Esophagus squamous epithelium (tissue), 5 donors: ENCODE data around the gene LRRC36. TPM values are rescaled to one million over a fixed set of nuclear protein-coding genes. Genes with fewer than 3 reads are reported as not detected.

Experiments
- DNase-seq: peaks from one replicate; lab custom pipeline; 2025; lab: John Stamatoyannopoulos, UW
- H3K27ac ChIP-seq, 4 donors: fragments of 200-600 bp; sonication (generic); one replicate each; pipeline ENCODE4 v1.5.1; 2016 to 2019; ENCODE audit warnings: mild to moderate bottlenecking in 1 of 4
- H3K27me3 ChIP-seq, 4 donors: fragments of 200-600 bp; sonication (generic); 1 replicate in 3 of 4; 2 replicates in 1 of 4; pipeline versions ENCODE4 v1.5.1 to v1.6.0; 2017 to 2021; ENCODE audit warnings: antibody characterized with exemption in 1 of 4
- H3K36me3 ChIP-seq, 3 donors: fragments of 200-600 bp; sonication (generic); one replicate each; pipeline ENCODE4 v1.5.1; 2016 to 2019
- H3K4me1 ChIP-seq, 3 donors: fragments of 200-600 bp; sonication (generic); one replicate each; pipeline ENCODE4 v1.5.1; 2017 to 2019
- H3K4me3 ChIP-seq, 4 donors: fragments of 200-600 bp; sonication (generic); 1 replicate in 3 of 4; 2 replicates in 1 of 4; pipeline ENCODE4 v1.5.1; 2016 to 2019; ENCODE audit warnings: mild to moderate bottlenecking in 2 of 4, moderate library complexity in 1 of 4
- H3K9me3 ChIP-seq, 3 donors: fragments of 200-600 bp; sonication (generic); one replicate each; pipeline ENCODE4 v1.5.1; 2016 to 2019
- POLR2A ChIP-seq, 4 donors: fragments of 450-650 bp; IDR thresholded peaks; one replicate each; pipeline ENCODE4 v1.6.1; 2017; ENCODE audit warnings: antibody characterized with exemption in 4 of 4, mild to moderate bottlenecking in 4 of 4, moderate library complexity in 3 of 4
- WGBS, 2 donors: methylation state at CpG; one replicate each; pipeline ENCODE4 v1.1.5; 2018; 5-methylcytosine and 5-hydroxymethylcytosine counted together
- intact Hi-C: fragments of 100-400 bp; cut with DNase I; formaldehyde crosslinking; loops from one replicate; pipeline ENCODE4 v1.15.0; 2022
- total RNA-seq, 4 donors: library from RNA; depleted of rRNA; stranded (reverse); fragments of >200 nt; gene quantifications; one replicate each; pipeline ENCODE4 v1.1.0, GENCODE V29; 2016
- TF ChIP-seq, protein P1 (sequence below), 6 experiments: fragments of 450-650 bp in 4 of 6; fragments of 200-600 bp in 2 of 6; sonication (generic) in 2 of 6; IDR thresholded peaks; one replicate each; pipeline ENCODE4 v1.5.1; 2016 to 2019; ENCODE audit warnings: antibody characterized with exemption in 6 of 6, mild to moderate bottlenecking in 4 of 6, moderate library complexity in 4 of 6
- donor health status: DM: yes; HTN: yes; CAD: no.

LRRC36 gene
- total RNA-seq, 4 donors from 2014 or later = not detected

DNA sequence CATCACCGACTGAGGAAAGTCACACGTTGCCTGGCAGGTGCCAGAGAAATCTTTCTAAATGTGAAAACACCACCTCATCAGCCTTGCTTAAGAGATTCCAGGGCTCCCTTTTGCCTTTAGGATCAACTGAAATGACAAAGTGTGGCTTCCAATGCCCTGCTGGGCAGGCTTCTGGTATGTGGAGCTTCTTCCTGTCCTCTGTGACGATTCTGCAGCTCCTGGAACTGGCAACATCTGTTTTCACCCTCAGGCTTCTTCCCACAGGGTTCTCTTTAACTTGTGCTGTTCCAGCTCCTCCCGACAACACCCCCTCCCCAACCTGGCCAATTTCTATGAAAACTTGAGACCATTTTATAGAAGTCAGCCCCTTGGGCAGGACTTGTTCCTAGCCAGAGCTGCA lies 94.4 kb downstream of the LRRC36 start:
- no peak for DNase-seq
- intact Hi-C loops = loop anchor here (5.0 kb wide), 1 partner anchor 41 kb away; no protein-coding TSS in a partner anchor
- TF ChIP-seq, protein P1, sequence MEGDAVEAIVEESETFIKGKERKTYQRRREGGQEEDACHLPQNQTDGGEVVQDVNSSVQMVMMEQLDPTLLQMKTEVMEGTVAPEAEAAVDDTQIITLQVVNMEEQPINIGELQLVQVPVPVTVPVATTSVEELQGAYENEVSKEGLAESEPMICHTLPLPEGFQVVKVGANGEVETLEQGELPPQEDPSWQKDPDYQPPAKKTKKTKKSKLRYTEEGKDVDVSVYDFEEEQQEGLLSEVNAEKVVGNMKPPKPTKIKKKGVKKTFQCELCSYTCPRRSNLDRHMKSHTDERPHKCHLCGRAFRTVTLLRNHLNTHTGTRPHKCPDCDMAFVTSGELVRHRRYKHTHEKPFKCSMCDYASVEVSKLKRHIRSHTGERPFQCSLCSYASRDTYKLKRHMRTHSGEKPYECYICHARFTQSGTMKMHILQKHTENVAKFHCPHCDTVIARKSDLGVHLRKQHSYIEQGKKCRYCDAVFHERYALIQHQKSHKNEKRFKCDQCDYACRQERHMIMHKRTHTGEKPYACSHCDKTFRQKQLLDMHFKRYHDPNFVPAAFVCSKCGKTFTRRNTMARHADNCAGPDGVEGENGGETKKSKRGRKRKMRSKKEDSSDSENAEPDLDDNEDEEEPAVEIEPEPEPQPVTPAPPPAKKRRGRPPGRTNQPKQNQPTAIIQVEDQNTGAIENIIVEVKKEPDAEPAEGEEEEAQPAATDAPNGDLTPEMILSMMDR (IDR thresholded peaks at IDR 0.05) = no peak
- no peak for TF ChIP-seq POLR2A (IDR thresholded peaks at IDR 0.05)
- H3K9me3 ChIP-seq = no peaks in the 10 kb centered on the region
- peaks cover 0 to 11% (median 0%) of the 10 kb centered on the region in 4 donors for H3K27me3 ChIP-seq
- H3K36me3 ChIP-seq = no peaks in the 10 kb centered on the region
- H3K4me3 ChIP-seq = no peak overlapping the region
- H3K27ac ChIP-seq = no peak overlapping the region
- H3K4me1 ChIP-seq = peaks cover 0 to 12% (median 0%) of the 10 kb centered on the region in 3 donors
- 78 to 94% methylated on average over 3 to 4 of the region's 4 CpGs for WGBS, 2 donors

- 78 to 92% methylated on average over 5 of the region's 5 CpGs for WGBS, 2 donors
- peaks cover 0 to 23% (median 0%) of the 10 kb centered on the region in 4 donors for H3K27me3 ChIP-seq
These were observed 96.4 kb downstream of the LRRC36 start for GRCh38 chr16:67423015-67423414.

GRCh38 chr16:67423611-67424260 lies 97.1 kb downstream of the LRRC36 start:
- intact Hi-C loops = loop anchor here (5.0 kb wide), 1 partner anchor 39 kb away; no protein-coding TSS in a partner anchor
- H3K4me1 ChIP-seq = peaks cover 0 to 13% (median 6%) of the 10 kb centered on the region in 3 donors
- 54 to 60% methylated on average over 9 of the region's 9 CpGs for WGBS, 2 donors
- no peak for DNase-seq
- H3K4me3 ChIP-seq = no peak overlapping the region
- TF ChIP-seq, protein P1 (IDR thresholded peaks at IDR 0.05) = no peak
- no peak for TF ChIP-seq POLR2A (IDR thresholded peaks at IDR 0.05)
- peaks cover 0 to 30% (median 0%) of the 10 kb centered on the region in 4 donors for H3K27me3 ChIP-seq
- H3K9me3 ChIP-seq = no peaks in the 10 kb centered on the region
- H3K36me3 ChIP-seq = no peaks in the 10 kb centered on the region
- H3K27ac ChIP-seq = no peak overlapping the region

More at GRCh38 chr16:67423015-67423414, 96.4 kb downstream of the LRRC36 start:
- H3K27ac ChIP-seq = no peak overlapping the region
- no peak overlapping the region for H3K4me3 ChIP-seq
- H3K9me3 ChIP-seq = no peaks in the 10 kb centered on the region
- intact Hi-C loops = loop anchor here (5.0 kb wide), 1 partner anchor 39 kb away; no protein-coding TSS in a partner anchor
- H3K4me1 ChIP-seq = peaks cover 0 to 6% (median 0%) of the 10 kb centered on the region in 3 donors
- no peaks in the 10 kb centered on the region for H3K36me3 ChIP-seq
- TF ChIP-seq, protein P1 (IDR thresholded peaks at IDR 0.05) = no peak
- TF ChIP-seq POLR2A (IDR thresholded peaks at IDR 0.05) = no peak
- DNase-seq = no peak

DNA sequence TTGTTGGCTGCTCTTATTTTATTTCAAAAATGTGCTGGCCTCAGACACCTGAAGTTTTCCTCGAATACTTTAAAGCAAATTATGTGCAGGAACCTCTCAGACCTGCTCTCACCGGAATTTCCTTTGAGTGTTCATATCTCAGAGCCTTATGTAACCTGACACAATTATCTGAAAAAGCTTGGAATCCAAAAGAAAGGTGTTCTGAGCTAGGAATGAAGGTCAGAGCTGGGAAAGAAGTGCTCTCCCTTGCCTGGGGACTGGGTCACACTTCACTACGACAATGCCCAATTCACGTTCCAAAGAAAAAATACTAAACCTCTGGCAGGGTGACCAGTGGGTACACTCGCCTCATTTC lies 97.6 kb downstream of the LRRC36 start:
- H3K4me1 ChIP-seq = peaks cover 0 to 18% (median 6%) of the 10 kb centered on the region in 3 donors
- H3K4me3 ChIP-seq = no peak overlapping the region
- TF ChIP-seq, protein P1 (IDR thresholded peaks at IDR 0.05) = no peak
- no peak for TF ChIP-seq POLR2A (IDR thresholded peaks at IDR 0.05)
- no peaks in the 10 kb centered on the region for H3K36me3 ChIP-seq
- DNase-seq = no peak
- H3K27ac ChIP-seq = no peak overlapping the region
- H3K9me3 ChIP-seq = no peaks in the 10 kb centered on the region
- WGBS, 2 donors = 67 to 89% methylated on average over 5 of the region's 5 CpGs
- intact Hi-C loops = loop anchor here (5.0 kb wide), 1 partner anchor 38 kb away; no protein-coding TSS in a partner anchor
- peaks cover 0 to 32% (median 0%) of the 10 kb centered on the region in 4 donors for H3K27me3 ChIP-seq

GRCh38 chr16:67425061-67425460 lies 98.4 kb downstream of the LRRC36 start:
- no peak for TF ChIP-seq POLR2A (IDR thresholded peaks at IDR 0.05)
- TF ChIP-seq, protein P1 (IDR thresholded peaks at IDR 0.05) = no peak
- H3K4me3 ChIP-seq = no peak overlapping the region
- H3K9me3 ChIP-seq = no peaks in the 10 kb centered on the region
- DNase-seq = no peak
- H3K27me3 ChIP-seq = peaks cover 0 to 39% (median 0%) of the 10 kb centered on the region in 4 donors
- WGBS, 2 donors = 51 to 55% methylated on average over 5 to 6 of the region's 6 CpGs
- H3K36me3 ChIP-seq = no peaks in the 10 kb centered on the region
- H3K4me1 ChIP-seq = peaks cover 6 to 26% (median 6%) of the 10 kb centered on the region in 3 donors
- intact Hi-C loops = no loop called here
- H3K27ac ChIP-seq = no peak overlapping the region
